ENCODE measurements around the gene MIXL1.

The MIXL1 gene

DNA sequence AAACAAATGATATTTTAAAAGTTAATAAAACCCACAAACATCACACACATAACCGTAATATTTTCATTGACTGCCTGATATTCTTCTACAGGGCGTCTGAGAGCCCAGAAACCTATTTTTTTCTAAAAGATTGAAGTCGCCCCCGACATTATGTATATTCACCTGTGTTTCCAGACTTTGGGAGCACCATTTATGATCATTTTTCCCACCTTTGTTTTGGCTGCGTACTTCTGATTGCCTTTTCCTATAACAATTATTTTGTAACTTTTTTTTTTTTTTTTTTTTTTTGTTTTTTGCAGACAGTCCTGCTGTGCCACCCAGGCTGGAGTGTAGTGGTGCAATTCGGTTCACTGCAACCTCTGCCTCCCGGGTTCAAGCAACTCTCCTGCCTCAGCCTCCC is 36.1 kb upstream of the MIXL1 start:
- no peak for DNase-seq
- TF ChIP-seq EZH2phosphoT487 (IDR thresholded peaks at IDR 0.05; ENCODE audit: low read length) (no peak), EZH2 (optimal IDR thresholded peaks at IDR 0.05; ENCODE audit: low read depth, low read length) (no peak)
- TF ChIP-seq, protein P1, sequence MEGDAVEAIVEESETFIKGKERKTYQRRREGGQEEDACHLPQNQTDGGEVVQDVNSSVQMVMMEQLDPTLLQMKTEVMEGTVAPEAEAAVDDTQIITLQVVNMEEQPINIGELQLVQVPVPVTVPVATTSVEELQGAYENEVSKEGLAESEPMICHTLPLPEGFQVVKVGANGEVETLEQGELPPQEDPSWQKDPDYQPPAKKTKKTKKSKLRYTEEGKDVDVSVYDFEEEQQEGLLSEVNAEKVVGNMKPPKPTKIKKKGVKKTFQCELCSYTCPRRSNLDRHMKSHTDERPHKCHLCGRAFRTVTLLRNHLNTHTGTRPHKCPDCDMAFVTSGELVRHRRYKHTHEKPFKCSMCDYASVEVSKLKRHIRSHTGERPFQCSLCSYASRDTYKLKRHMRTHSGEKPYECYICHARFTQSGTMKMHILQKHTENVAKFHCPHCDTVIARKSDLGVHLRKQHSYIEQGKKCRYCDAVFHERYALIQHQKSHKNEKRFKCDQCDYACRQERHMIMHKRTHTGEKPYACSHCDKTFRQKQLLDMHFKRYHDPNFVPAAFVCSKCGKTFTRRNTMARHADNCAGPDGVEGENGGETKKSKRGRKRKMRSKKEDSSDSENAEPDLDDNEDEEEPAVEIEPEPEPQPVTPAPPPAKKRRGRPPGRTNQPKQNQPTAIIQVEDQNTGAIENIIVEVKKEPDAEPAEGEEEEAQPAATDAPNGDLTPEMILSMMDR (IDR thresholded peaks at IDR 0.05; ENCODE audit: low read length): no peak
- no peaks in the 10 kb centered on the region for H3K27me3 ChIP-seq (replicated peaks; ENCODE audit: insufficient read depth, low read length)
- H4K20me1 ChIP-seq (ENCODE audit: insufficient read depth, low read length): 0 out of 2 replicates have a peak, but pooled peaks cover 5% of the 10 kb centered on the region
- H3K36me3 ChIP-seq (replicated peaks; ENCODE audit: insufficient read depth, low read length): no peaks in the 10 kb centered on the region
- no peaks in the 10 kb centered on the region for H3K9me3 ChIP-seq (replicated peaks; ENCODE audit: insufficient read depth, low read length)
- H3K4me1 ChIP-seq (ENCODE audit: low read length): peaks cover 6% of the 10 kb centered on the region; the same call in 1 of the 2 replicates
- no peak overlapping the region for H3K9ac ChIP-seq (ENCODE audit: low read length)
- no peak overlapping the region for H3K27ac ChIP-seq (ENCODE audit: low read length)
- peak overlapping the region; percentile 88 for H3K4me3 ChIP-seq (ENCODE audit: low read length)
- H3F3A ChIP-seq (ENCODE audit: insufficient read depth, low read length): peaks cover 7% of the 10 kb centered on the region
- peaks cover 48% of the 10 kb centered on the region for H3K79me2 ChIP-seq (ENCODE audit: low read length)
- peak overlapping the region; percentile 99 for H2AFZ ChIP-seq (ENCODE audit: low read length)
- H3K9me2 ChIP-seq (replicated peaks; ENCODE audit: insufficient read depth, low read length): no peaks in the 10 kb centered on the region
- peak overlapping the region; percentile 82 for H3K4me2 ChIP-seq (ENCODE audit: low read depth, low read length)

DNA sequence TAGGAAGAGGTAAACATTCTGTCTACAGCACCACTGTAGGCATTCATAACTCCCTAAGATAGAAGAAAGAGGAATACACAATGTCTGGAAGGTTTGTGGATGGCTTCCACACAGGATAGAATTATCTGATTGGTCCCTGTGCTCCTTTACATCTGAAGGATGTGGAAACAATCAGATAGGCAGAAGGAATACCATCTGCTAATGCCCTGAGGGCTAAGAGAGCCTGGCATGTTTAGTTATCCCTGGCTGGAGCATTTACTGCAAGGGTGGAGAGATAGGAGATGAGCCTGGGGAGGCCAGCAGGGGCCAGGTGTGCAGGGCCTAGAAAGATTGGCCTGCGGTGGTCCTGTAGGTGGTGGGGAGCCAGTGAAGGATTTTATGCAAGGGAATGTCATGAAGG is 28.3 kb upstream of the MIXL1 start:
- Histone ChIP-seq H3K9ac (ENCODE audit: low read length) (no peak overlapping the region), H3K4me3 (ENCODE audit: low read length) (no peak overlapping the region), H3F3A (ENCODE audit: insufficient read depth, low read length) (no peaks in the 10 kb centered on the region), H3K79me2 (ENCODE audit: low read length) (no peaks in the 10 kb centered on the region), H3K27me3 (replicated peaks; ENCODE audit: insufficient read depth, low read length) (no peaks in the 10 kb centered on the region), H3K9me2 (replicated peaks; ENCODE audit: insufficient read depth, low read length) (no peaks in the 10 kb centered on the region), H3K4me1 (ENCODE audit: low read length) (peaks cover 3% of the 10 kb centered on the region; the same call in 1 of the 2 replicates), H3K36me3 (replicated peaks; ENCODE audit: insufficient read depth, low read length) (no peaks in the 10 kb centered on the region), H3K27ac (ENCODE audit: low read length) (no peak overlapping the region), H3K9me3 (replicated peaks; ENCODE audit: insufficient read depth, low read length) (no peaks in the 10 kb centered on the region), H3K4me2 (ENCODE audit: low read depth, low read length) (no peak overlapping the region), H2AFZ (ENCODE audit: low read length) (0 out of 2 replicates have a peak overlapping the region, but pooled peaks have one; percentile 17), H4K20me1 (ENCODE audit: insufficient read depth, low read length) (no peaks in the 10 kb centered on the region)
- DNase-seq: no peak
- TF ChIP-seq, protein P1 (IDR thresholded peaks at IDR 0.05; ENCODE audit: low read length): no peak
- TF ChIP-seq EZH2phosphoT487 (IDR thresholded peaks at IDR 0.05; ENCODE audit: low read length): no peak
- TF ChIP-seq EZH2 (optimal IDR thresholded peaks at IDR 0.05; ENCODE audit: low read depth, low read length): no peak

DNA sequence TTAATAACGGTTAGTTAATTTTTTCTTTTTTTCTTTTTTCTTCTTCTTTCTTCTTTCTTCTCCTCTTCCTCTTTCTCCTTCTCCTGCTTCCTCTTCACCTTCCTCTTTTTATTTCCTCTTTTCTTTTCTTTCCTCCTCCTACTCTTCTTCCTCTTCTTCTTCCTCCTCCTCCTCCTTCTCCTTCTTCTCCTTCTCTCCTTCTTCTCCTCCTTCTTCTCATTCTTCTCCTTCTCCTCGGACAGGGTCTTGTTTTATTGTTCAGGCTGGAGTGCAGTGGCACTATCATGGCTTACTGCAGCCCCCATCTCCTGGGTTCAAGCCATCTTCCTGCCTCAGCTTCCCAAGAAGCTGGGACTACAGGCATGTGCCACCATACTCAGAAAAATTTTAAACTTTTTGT is 23.5 kb upstream of the MIXL1 start:
- no peaks in the 10 kb centered on the region for H3K79me2 ChIP-seq (ENCODE audit: low read length)
- H3K4me1 ChIP-seq (ENCODE audit: low read length): peaks cover 3% of the 10 kb centered on the region; the same call in 1 of the 2 replicates

More for the DNA sequence above, 23.5 kb upstream of the MIXL1 start:
- DNase-seq: no peak
- Histone ChIP-seq H3F3A (ENCODE audit: insufficient read depth, low read length) (no peaks in the 10 kb centered on the region), H3K27me3 (replicated peaks; ENCODE audit: insufficient read depth, low read length) (no peaks in the 10 kb centered on the region), H3K36me3 (replicated peaks; ENCODE audit: insufficient read depth, low read length) (no peaks in the 10 kb centered on the region), H3K27ac (ENCODE audit: low read length) (no peak overlapping the region), H3K9ac (ENCODE audit: low read length) (no peak overlapping the region), H3K9me2 (replicated peaks; ENCODE audit: insufficient read depth, low read length) (no peaks in the 10 kb centered on the region), H4K20me1 (ENCODE audit: insufficient read depth, low read length) (no peaks in the 10 kb centered on the region), H3K9me3 (replicated peaks; ENCODE audit: insufficient read depth, low read length) (no peaks in the 10 kb centered on the region), H2AFZ (ENCODE audit: low read length) (no peak overlapping the region), H3K4me2 (ENCODE audit: low read depth, low read length) (no peak overlapping the region), H3K4me3 (ENCODE audit: low read length) (no peak overlapping the region)
- TF ChIP-seq EZH2 (optimal IDR thresholded peaks at IDR 0.05; ENCODE audit: low read depth, low read length): no peak
- no peak for TF ChIP-seq EZH2phosphoT487 (IDR thresholded peaks at IDR 0.05; ENCODE audit: low read length)
- TF ChIP-seq, protein P1 (IDR thresholded peaks at IDR 0.05; ENCODE audit: low read length): no peak

All from MM.1S (cell line).